NCI-H2196 treated with DMSO at 0.1 percent for 48 hours (cell line): ENCODE measurements around the gene CHID1.

ENCODE experiments used
- DNase-seq: peaks from one replicate; lab custom pipeline; 2025; ENCODE audit not compliant: unreplicated experiment; lab: John Stamatoyannopoulos, UW

CHID1 gene

GRCh38 chr11:933142-933851 is 22.7 kb upstream of the CHID1 start:
- no peak for DNase-seq

- no peak for DNase-seq
Observed at GRCh38 chr11:932435-932834, 21.8 kb upstream of the CHID1 start.

GRCh38 chr11:931385-931784 is 20.8 kb upstream of the CHID1 start:
- no peak for DNase-seq

- DNase-seq = no peak
Observed at GRCh38 chr11:929405-929804, 18.8 kb upstream of the CHID1 start.

DNA sequence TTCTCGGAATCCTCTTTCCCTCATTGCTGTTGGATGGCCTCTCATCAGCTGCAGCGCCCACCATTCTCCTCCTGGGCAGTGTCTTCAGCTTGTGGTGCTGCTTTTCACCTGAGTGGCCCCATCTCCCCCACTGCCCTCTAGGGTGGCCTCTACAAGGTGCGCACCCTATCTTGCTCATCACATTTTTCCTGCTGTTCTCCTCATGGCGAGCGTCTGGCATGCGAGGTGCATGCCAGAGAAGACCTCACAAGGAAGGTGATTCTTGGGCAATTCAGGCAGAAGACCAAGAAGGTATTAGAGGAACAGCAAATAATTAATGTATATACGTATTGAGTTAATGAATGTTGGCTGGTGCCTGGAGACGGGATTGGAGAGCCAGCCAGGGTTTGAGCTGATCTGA is 18.2 kb upstream of the CHID1 start:
- no peak for DNase-seq

- no peak for DNase-seq
Observed at GRCh38 chr11:927871-928270, 17.3 kb upstream of the CHID1 start.

DNA sequence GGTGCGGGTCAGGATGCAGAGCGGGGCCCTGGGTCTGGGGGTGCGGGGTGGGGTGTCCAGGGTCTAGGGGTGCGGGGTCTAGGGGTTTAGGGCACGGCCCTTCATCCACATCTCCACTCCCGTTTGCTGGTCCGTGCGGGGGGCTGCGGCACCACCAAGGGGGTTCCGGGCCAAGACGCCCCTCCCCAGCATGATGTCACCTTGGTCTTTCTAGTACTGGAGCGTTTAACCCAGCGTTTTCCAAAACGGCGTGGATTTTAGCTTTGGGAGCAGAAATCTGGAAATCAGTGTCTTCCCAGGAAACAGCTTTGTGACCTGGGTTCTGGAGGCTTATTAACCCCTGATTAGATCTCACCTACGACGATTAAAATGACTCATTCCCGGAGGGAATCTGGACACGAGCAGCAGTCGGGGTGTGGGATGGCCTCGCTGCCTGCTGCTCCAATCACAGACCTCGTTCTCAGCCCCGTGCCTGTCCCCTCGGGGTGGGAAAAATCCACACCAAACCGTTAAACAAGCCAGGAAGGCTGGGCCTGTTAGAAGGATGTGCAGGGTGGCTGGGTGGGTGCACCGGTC is 15.8 kb upstream of the CHID1 start:
- DNase-seq = no peak

GRCh38 chr11:925496-926301 is 15.1 kb upstream of the CHID1 start, which contains the start of gene AP2A2:
TSS of gene AP2A2 (plus strand) at chr11:925870. CDS start at chr11:926022, 152 bp downstream.
- DNase-seq = peak; percentile 70

GRCh38 chr11:925158-925495 is 14.5 kb upstream of the CHID1 start:
- no peak for DNase-seq

GRCh38 chr11:924406-925157 is 14.0 kb upstream of the CHID1 start:
- no peak for DNase-seq

DNA sequence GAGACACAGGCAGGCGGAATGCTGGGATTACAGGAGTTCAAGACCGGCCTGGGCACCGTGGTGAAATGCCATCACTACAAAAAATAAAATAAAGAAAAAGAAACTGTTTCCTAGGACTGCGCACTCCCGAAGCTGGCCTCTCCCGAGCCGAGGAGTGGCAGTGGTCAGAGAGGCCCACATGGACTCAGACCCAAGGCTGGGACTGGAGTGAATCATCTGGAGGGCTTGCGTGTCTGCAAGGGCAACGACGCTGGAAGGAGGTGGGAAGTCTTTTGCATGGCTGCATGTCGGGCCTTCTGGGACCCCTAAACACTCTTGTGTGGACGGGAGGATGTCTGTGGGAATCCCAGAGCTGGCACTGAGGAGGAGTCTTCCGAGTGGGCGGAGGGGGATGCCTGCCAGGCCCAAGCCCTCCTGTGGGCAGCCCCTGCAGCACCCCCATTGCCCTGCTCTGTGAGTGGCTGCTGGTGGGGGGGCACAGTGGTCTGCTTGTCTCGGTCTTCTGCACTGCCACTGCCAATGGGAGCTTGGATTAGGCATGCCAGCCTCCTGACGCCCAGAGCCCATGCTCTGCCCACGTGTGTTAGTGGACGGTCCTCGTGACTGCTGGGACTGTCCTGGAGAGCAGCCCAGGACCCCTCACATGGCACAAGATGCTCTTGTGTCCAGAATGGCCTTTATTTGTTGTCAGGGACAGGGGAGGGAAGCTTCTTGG is 13.2 kb upstream of the CHID1 start:
- no peak for DNase-seq

- DNase-seq = no peak
Observed at GRCh38 chr11:921921-922678, 11.5 kb upstream of the CHID1 start.

DNA sequence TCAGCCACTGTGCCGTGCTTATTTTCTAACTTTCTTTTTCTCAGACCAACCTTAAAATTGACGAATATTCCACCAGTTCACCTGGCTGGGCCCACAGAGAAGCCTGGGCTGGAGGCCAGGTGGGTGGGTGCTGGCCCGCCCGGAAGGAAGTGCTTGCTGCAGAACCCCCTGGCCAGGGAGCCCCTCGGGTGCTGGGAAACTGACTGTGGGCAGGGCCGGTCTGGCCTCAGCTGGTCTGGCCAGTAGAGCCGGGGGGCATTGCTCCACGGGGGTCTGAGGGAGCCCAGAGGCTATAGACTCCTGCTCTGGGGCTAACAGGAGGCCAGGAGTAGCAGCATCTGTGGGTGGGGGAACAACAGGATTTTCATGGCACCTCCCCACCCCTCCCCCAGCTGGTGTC is 6.8 kb upstream of the CHID1 start:
- DNase-seq = no peak

- no peak for DNase-seq
Observed at GRCh38 chr11:914747-915501, 4.3 kb upstream of the CHID1 start.

GRCh38 chr11:914204-914603 is 3.6 kb upstream of the CHID1 start:
- DNase-seq = no peak

DNA sequence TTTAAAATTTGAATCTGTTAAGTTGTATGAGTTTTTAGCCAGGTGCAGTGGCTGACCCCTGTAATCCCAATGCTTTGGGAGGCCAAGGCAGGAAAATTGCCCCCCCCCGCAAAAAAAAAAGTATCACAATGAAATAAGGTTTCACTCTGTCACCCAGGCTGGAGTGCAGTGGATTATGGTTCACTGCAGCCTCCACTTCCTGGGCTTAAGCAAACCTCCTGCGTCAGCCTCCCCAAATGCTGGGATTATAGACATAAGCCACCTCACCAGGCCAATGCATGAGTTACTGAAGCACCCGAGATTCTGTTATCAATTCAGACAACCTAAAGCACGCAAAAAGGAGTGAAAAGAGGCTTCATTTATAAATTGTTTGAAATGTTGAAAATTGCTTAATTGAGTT is 2.4 kb upstream of the CHID1 start:
- no peak for DNase-seq

GRCh38 chr11:912266-912665 is 1.7 kb upstream of the CHID1 start:
- DNase-seq = no peak

- no peak for DNase-seq
Observed at GRCh38 chr11:911890-912219, 1.2 kb upstream of the CHID1 start.

DNA sequence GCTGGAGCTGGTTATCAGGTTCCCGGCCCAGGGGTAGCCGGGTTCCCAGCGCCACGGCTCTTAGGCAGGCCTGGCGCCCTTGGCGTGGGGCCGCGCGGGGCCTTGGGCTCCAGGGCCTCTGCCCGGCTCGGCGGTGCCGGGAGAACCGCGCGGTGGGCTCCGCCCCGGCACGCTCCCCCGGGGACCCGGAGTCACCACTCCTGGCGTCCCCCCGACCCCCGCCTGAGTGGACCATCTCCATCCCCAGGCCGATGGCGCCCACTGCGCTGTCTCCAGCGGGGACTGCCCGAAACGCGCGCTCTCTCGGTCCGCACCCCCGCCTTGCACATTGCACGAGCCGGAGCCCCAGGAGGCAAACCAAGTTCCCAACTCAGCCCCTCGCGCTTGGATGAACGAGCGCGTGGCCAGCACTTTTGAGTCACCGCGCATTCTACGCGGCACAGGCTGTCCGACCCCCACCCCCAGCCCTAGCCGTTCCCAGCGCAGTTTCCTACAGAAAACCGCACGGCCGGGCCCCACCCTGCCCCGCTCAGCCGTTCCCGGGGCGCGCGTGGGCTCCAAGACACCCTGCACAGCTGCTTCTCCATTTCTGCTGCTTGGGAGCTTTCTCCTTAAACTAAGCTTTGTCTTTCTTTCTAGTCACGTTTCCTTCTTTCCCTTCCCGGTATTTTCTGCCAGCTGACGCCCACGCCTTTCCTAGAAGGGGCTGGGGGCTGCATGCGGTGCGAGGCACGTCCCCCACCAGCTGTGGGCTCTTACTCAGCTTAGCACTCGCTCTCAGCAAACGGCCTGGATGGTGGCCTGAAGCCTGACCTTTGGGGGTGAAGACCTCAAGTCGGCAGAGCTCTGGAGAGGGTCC is 650 bp upstream of the CHID1 start:
- DNase-seq = no peak
